Fibroblast of lung (primary cell): Measurements from ENCODE around the gene NOS3.
"Not testable (repeated sequence)": the region's sequence is repeated elsewhere in the genome, so short reads cannot be mapped to it uniquely, and the experiment has no call there.

Experiments used
- EZH2 ChIP-seq: IDR thresholded peaks from 2 replicates; pipeline ENCODE4 v1.5.1; 2012; ENCODE audit warnings: low read length, control low read depth, mild to moderate bottlenecking; ENCODE audit errors: missing control alignments
- TF ChIP-seq, protein P1 (sequence below), 2 donors: IDR thresholded peaks in 1 of 2; conservative IDR thresholded peaks in 1 of 2; 1 replicate in 1 of 2; 2 replicates in 1 of 2; pipeline ENCODE4 v1.5.1; 2011 to 2012; ENCODE audit warnings: low read length in 2 of 2, control low read depth in 1 of 2, inconsistent platforms in 1 of 2, low read depth in 1 of 2, mild to moderate bottlenecking in 1 of 2

GRCh38 chr7:151011616-151012015, 20.8 kb downstream of the NOS3 start:
- TF ChIP-seq, protein P1, sequence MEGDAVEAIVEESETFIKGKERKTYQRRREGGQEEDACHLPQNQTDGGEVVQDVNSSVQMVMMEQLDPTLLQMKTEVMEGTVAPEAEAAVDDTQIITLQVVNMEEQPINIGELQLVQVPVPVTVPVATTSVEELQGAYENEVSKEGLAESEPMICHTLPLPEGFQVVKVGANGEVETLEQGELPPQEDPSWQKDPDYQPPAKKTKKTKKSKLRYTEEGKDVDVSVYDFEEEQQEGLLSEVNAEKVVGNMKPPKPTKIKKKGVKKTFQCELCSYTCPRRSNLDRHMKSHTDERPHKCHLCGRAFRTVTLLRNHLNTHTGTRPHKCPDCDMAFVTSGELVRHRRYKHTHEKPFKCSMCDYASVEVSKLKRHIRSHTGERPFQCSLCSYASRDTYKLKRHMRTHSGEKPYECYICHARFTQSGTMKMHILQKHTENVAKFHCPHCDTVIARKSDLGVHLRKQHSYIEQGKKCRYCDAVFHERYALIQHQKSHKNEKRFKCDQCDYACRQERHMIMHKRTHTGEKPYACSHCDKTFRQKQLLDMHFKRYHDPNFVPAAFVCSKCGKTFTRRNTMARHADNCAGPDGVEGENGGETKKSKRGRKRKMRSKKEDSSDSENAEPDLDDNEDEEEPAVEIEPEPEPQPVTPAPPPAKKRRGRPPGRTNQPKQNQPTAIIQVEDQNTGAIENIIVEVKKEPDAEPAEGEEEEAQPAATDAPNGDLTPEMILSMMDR (conservative IDR thresholded peaks at IDR 0.05 in 1 of 2, IDR thresholded peaks at IDR 0.05 in 1 of 2; ENCODE audit: low read depth in 1 of 2, low read length in 2 of 2): not testable (repeated sequence)
- TF ChIP-seq EZH2: not testable (repeated sequence)
